GM13977 (cell line): Measurements from ENCODE around the gene USP5.
"Not testable (repeated sequence)": the region's sequence is repeated elsewhere in the genome, so short reads cannot be mapped to it uniquely, and the experiment has no call there.

Experiments
- DNase-seq: peaks from one replicate; pipeline ENCODE4 v3.0.0; 2012; ENCODE audit warnings: low spot score
- CTCF ChIP-seq: IDR thresholded peaks from 2 replicates; pipeline ENCODE4 v1.5.1; 2012; ENCODE audit warnings: mild to moderate bottlenecking, control low read depth; ENCODE audit not compliant: insufficient read depth; ENCODE audit errors: extremely low read depth, missing control alignments
- in situ Hi-C: fragments of 300-500 bp; cut with MboI; formaldehyde crosslinking; loops from one replicate; pipeline ENCODE4 v1.12.0; 2022; ENCODE audit warnings: low sequenced_read_pairs, low pct_unique_long_range_greater_than_20kb, mixed read lengths, inconsistent platforms; ENCODE audit not compliant: unreplicated experiment

Gene USP5

GRCh38 chr12:6872073-6873048, 20.4 kb downstream of the USP5 start:
- DNase-seq: peak; percentile 88
- in situ Hi-C loops: no loop called here

GRCh38 chr12:6873094-6874014, 21.4 kb downstream of the USP5 start, which contains the start of gene SPSB2:
TSS of gene SPSB2 (minus strand) at chr12:6873303. CDS start at chr12:6872901, 402 bp downstream.
- in situ Hi-C loops: no loop called here
- no peak for TF ChIP-seq CTCF
- DNase-seq: peak; percentile 98

More at GRCh38 chr12:6872073-6873048, 20.4 kb downstream of the USP5 start:
- TF ChIP-seq CTCF: peak; percentile 99

- DNase-seq, in situ Hi-C loops: not testable (repeated sequence)
These were observed 22.0 kb downstream of the USP5 start for GRCh38 chr12:6874015-6874368.

GRCh38 chr12:6879824-6880223, 27.9 kb downstream of the USP5 start:
- in situ Hi-C loops, DNase-seq: not testable (repeated sequence)

GRCh38 chr12:6883252-6883651, 31.3 kb downstream of the USP5 start:
- no peak for TF ChIP-seq CTCF
- DNase-seq: no peak
- in situ Hi-C loops: no loop called here

GRCh38 chr12:6883683-6884082, 31.7 kb downstream of the USP5 start:
- in situ Hi-C loops: no loop called here
- DNase-seq: no peak

More at GRCh38 chr12:6883683-6884082, 31.7 kb downstream of the USP5 start:
- no peak for TF ChIP-seq CTCF
